ENCODE results near the gene KRTAP4-11.
"Not testable (repeated sequence)": the region's sequence is repeated elsewhere in the genome, so short reads cannot be mapped to it uniquely, and the experiment has no call there.

Gene KRTAP4-11

GRCh38 chr17:41083427-41083826 lies 34.7 kb downstream of the KRTAP4-11 start:
- DNase-seq, result not testable (repeated sequence)

- DNase-seq, result no peak
Measured at GRCh38 chr17:41082626-41083025, 35.5 kb downstream of the KRTAP4-11 start.

- DNase-seq, result no peak
Measured at GRCh38 chr17:41076788-41077187, 41.4 kb downstream of the KRTAP4-11 start.

GRCh38 chr17:41073676-41074075 lies 44.5 kb downstream of the KRTAP4-11 start:
- no peak for DNase-seq

GRCh38 chr17:41071606-41072360 lies 46.4 kb downstream of the KRTAP4-11 start:
- no peak for DNase-seq

- DNase-seq, result no peak
Measured at GRCh38 chr17:41069031-41069430, 49.1 kb downstream of the KRTAP4-11 start.

- no peak for DNase-seq
Measured at GRCh38 chr17:41067281-41067680, 50.9 kb downstream of the KRTAP4-11 start.

Data from NCI-H748 treated with DMSO at 0.1 percent for 48 hours (cell line).